Spleen (tissue), 11 donors: ENCODE data around the gene RSF1. TPM values are rescaled to one million over a fixed set of nuclear protein-coding genes. Genes with fewer than 3 reads are reported as not detected.

Experiments
- DNase-seq: peaks from one replicate; pipeline ENCODE4 v3.0.0-alpha.2; 2020
- H3K27ac ChIP-seq, 8 donors: fragments of 200-600 bp; sonication (generic) in 7 of 8; 1 replicate in 4 of 8; 2 replicates in 4 of 8; pipeline versions ENCODE4 v1.5.0 to v1.8.0; 2016 to 2021; ENCODE audit warnings: inconsistent platforms in 4 of 8, mild to moderate bottlenecking in 4 of 8, moderate library complexity in 1 of 8
- H3K27me3 ChIP-seq, 7 donors: fragments of 200-600 bp; sonication (generic) in 6 of 7; replicated peaks in 1 of 7; 1 replicate in 4 of 7; 2 replicates in 3 of 7; pipeline versions ENCODE4 v1.5.0 to v1.8.0; 2016 to 2021; ENCODE audit warnings: inconsistent platforms in 3 of 7, mild to moderate bottlenecking in 1 of 7
- H3K36me3 ChIP-seq, 6 donors: fragments of 200-600 bp; sonication (generic) in 5 of 6; 1 replicate in 4 of 6; 2 replicates in 2 of 6; pipeline versions ENCODE4 v1.5.0 to v1.8.0; 2016 to 2021; ENCODE audit warnings: inconsistent platforms in 2 of 6
- H3K4me1 ChIP-seq, 6 donors: fragments of 200-600 bp; sonication (generic) in 5 of 6; 1 replicate in 3 of 6; 2 replicates in 3 of 6; pipeline versions ENCODE4 v1.5.0 to v1.8.0; 2016 to 2021; ENCODE audit warnings: inconsistent platforms in 3 of 6
- H3K4me3 ChIP-seq, 8 donors: fragments of 200-600 bp; sonication (generic) in 7 of 8; 1 replicate in 4 of 8; 2 replicates in 4 of 8; pipeline versions ENCODE4 v1.5.0 to v1.8.0; 2016 to 2021; ENCODE audit warnings: inconsistent platforms in 4 of 8, mild to moderate bottlenecking in 4 of 8, moderate library complexity in 2 of 8
- H3K9me3 ChIP-seq, 8 donors: fragments of 200-600 bp; sonication (generic) in 7 of 8; 1 replicate in 4 of 8; 2 replicates in 4 of 8; pipeline versions ENCODE4 v1.5.0 to v1.8.0; 2016 to 2021; ENCODE audit warnings: inconsistent platforms in 4 of 8
- CTCF ChIP-seq, 11 experiments: fragments of 200-600 bp in 7 of 11; fragments of 450-650 bp in 4 of 11; sonication (generic) in 4 of 11; IDR thresholded peaks in 8 of 11; conservative IDR thresholded peaks in 3 of 11; 1 replicate in 7 of 11; 2 replicates in 4 of 11; pipeline versions ENCODE4 v1.4.0 to v1.8.0; 2016 to 2021; ENCODE audit warnings: antibody characterized with exemption in 11 of 11, inconsistent platforms in 4 of 11, mild to moderate bottlenecking in 1 of 11
- POLR2A ChIP-seq, 3 donors: fragments of 450-650 bp; IDR thresholded peaks; one replicate each; pipeline ENCODE4 v1.5.1; 2017; ENCODE audit warnings: antibody characterized with exemption in 3 of 3, mild to moderate bottlenecking in 1 of 3
- POLR2AphosphoS5 ChIP-seq, 3 donors: sonication (generic); formaldehyde crosslinking; IDR thresholded peaks; one replicate each; pipeline ENCODE4 v1.5.1; 2017; ENCODE audit warnings: antibody characterized with exemption in 3 of 3
- WGBS, 5 donors: extraction: QIAGEN DNeasy Blood & Tissue Kit in 3 of 5; methylation state at CpG; one replicate each; pipeline versions ENCODE4 v1.1.5 to v1.1.7; 2013 to 2018; 5-methylcytosine and 5-hydroxymethylcytosine counted together
- intact Hi-C: fragments of 100-400 bp; cut with DNase I; formaldehyde crosslinking; loops from one replicate; pipeline ENCODE4 v1.15.0; 2023; ENCODE audit warnings: low total_unique reads
- polyA plus RNA-seq, 3 donors: library from polyadenylated mRNA; stranded (reverse); fragments of 200-250 nt; gene quantifications; one replicate each; pipeline ENCODE4 v1.2.1, GENCODE V29; 2013
- total RNA-seq, 7 donors: library from RNA; depleted of rRNA in 3 of 7; stranded (reverse); fragments of >200 nt in 3 of 7; fragmentation: NEBNext Ultra II Directional in 4 of 7; extraction: Animal tissue kit (Norgen Biotek cat#: 25700) in 4 of 7; gene quantifications; one replicate each; pipeline versions ENCODE4 v1.1.0 to v1.2.1, GENCODE V29; 2016 to 2021
- donor health status: healthy with polysubstance abuse.
- donor health status: DM: no; HTN: no; CAD: no; lungs with moderate emphysema.
- donor health status: DM: no; HTN: no; CAD: no.
- donor health status: Bipolar disorder and iron deficiency.
- donor health status: healthy.
- donor health status: DM: no; HTN: no; CAD: no.
- donor health status: DM: yes; HTN: yes; CAD: no.

Gene RSF1
- total and polyA plus RNA-seq, 10 donors = 6.1 to 82.1 (median 65.0) TPM

- Histone ChIP-seq H3K27ac (no peak overlapping the region), H3K9me3 (no peaks in the 10 kb centered on the region), H3K36me3 (no peaks in the 10 kb centered on the region), H3K4me1 (no peaks in the 10 kb centered on the region), H3K4me3 (no peak overlapping the region), H3K27me3 (no peaks in the 10 kb centered on the region)
- DNase-seq = no peak
- intact Hi-C loops = no loop called here
- TF ChIP-seq CTCF (IDR thresholded peaks at IDR 0.05 in 8 of 11, conservative IDR thresholded peaks at IDR 0.05 in 3 of 11) (no peak), POLR2AphosphoS5 (IDR thresholded peaks at IDR 0.05) (no peak), POLR2A (IDR thresholded peaks at IDR 0.05) (no peak)
- WGBS, 5 donors = 83 to 89% (median 88%) methylated on average over 3 of the region's 3 CpGs
These were observed 170.4 kb downstream of the RSF1 start for GRCh38 chr11:77650123-77650522.

DNA sequence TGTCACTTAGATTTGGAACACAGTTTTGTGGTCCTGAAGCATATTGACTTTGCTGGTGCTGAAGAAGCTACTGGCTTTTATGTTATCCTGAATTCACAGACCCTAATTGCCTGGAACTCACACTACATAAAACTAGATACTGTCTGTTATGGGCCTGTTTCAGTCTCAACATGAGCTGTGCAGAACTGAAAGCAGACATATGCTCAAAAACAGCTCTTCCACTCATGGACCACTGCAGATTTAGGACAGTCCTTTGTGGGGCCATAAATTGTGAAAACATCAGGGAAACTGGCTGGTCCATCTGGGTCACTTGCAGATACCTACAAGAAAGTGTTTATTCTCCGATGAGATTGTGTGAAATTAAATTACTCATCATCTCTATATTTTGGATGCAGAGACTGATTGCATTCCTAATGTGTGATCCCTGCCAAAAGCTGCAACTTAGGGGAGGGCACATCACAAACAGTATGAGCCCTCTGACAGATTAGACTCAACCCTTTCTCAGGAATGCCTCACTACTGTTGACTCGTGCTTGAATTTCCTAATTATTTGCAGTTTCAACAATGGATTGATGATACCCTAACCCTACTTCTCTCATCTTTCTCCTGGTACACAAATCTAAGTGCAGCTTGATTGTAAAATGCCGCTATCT is 172.7 kb downstream of the RSF1 start:
- no peak for TF ChIP-seq POLR2A (IDR thresholded peaks at IDR 0.05)
- TF ChIP-seq POLR2AphosphoS5 (IDR thresholded peaks at IDR 0.05) = no peak
- TF ChIP-seq CTCF (IDR thresholded peaks at IDR 0.05 in 8 of 11, conservative IDR thresholded peaks at IDR 0.05 in 3 of 11) = no peak
- H3K9me3 ChIP-seq = no peaks in the 10 kb centered on the region
- no peaks in the 10 kb centered on the region for H3K36me3 ChIP-seq
- no peaks in the 10 kb centered on the region for H3K4me1 ChIP-seq
- WGBS, 5 donors = 80 to 87% (median 84%) methylated on average over 3 of the region's 3 CpGs
- no peak overlapping the region for H3K4me3 ChIP-seq
- intact Hi-C loops = no loop called here
- no peaks in the 10 kb centered on the region for H3K27me3 ChIP-seq
- H3K27ac ChIP-seq = no peak overlapping the region
- no peak for DNase-seq

GRCh38 chr11:77644887-77645286 is 175.6 kb downstream of the RSF1 start:
- intact Hi-C loops = no loop called here
- no peaks in the 10 kb centered on the region for H3K36me3 ChIP-seq
- H3K9me3 ChIP-seq = peaks cover 0 to 15% (median 7%) of the 10 kb centered on the region in 8 donors
- 86 to 97% (median 93%) methylated on average over 1 of the region's 1 CpG for WGBS, 5 donors
- H3K4me1 ChIP-seq = no peaks in the 10 kb centered on the region
- no peak for DNase-seq
- H3K4me3 ChIP-seq = no peak overlapping the region
- no peak for TF ChIP-seq POLR2AphosphoS5 (IDR thresholded peaks at IDR 0.05)
- no peak for TF ChIP-seq CTCF (IDR thresholded peaks at IDR 0.05 in 8 of 11, conservative IDR thresholded peaks at IDR 0.05 in 3 of 11)
- TF ChIP-seq POLR2A (IDR thresholded peaks at IDR 0.05) = no peak
- H3K27ac ChIP-seq = no peak overlapping the region
- no peaks in the 10 kb centered on the region for H3K27me3 ChIP-seq

DNA sequence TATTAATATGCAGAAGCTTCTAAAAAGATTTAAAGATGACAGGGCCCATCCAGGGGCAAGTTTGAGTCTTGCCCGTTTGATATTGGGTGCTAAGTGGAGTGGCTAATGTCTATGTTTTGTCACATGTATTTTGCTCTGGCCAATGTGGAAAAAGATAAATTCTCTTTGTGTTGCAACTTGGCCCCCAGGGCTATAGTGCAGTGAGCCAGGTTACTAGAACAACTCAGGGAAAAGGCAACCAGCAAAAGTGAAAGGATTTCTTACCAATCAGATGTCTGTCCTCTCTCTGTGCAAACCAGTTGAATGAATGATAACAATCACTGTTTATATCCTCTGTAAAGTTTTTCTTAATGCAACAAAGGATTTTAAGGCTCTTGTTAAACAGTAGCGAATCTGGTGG is 178.3 kb downstream of the RSF1 start:
- Histone ChIP-seq H3K36me3 (no peaks in the 10 kb centered on the region), H3K4me1 (peaks cover 0 to 10% (median 5%) of the 10 kb centered on the region in 6 donors), H3K27ac (no peak overlapping the region), H3K9me3 (peaks cover 0 to 15% (median 7%) of the 10 kb centered on the region in 8 donors), H3K4me3 (no peak overlapping the region), H3K27me3 (no peaks in the 10 kb centered on the region)
- no peak for TF ChIP-seq CTCF (IDR thresholded peaks at IDR 0.05 in 8 of 11, conservative IDR thresholded peaks at IDR 0.05 in 3 of 11)
- no peak for TF ChIP-seq POLR2AphosphoS5 (IDR thresholded peaks at IDR 0.05)
- no peak for TF ChIP-seq POLR2A (IDR thresholded peaks at IDR 0.05)
- no peak for DNase-seq
- WGBS, 5 donors = 88 to 93% (median 90%) methylated on average over 2 of the region's 2 CpGs
- intact Hi-C loops = no loop called here
